Bronchial epithelial cell (primary cell): ENCODE data around the gene HOXB5. TPM values are rescaled to one million over a fixed set of nuclear protein-coding genes. Genes with fewer than 3 reads are reported as not detected.

Source experiments
- DNase-seq: peaks from one replicate; pipeline ENCODE4 v3.0.0-alpha.2; 2010; ENCODE audit warnings: low read depth
- FAIRE-seq: peaks from 2 replicates; lab custom pipeline; 2011; peaks lifted over from hg19 to GRCh38; lab: Jason Lieb, UNC
- H3K27me3 ChIP-seq: 2 replicates; pipeline ENCODE4 v1.5.1; 2011; ENCODE audit warnings: low read length; ENCODE audit not compliant: control insufficient read depth, insufficient read depth
- H3K36me3 ChIP-seq: 2 replicates; pipeline ENCODE4 v1.5.1; 2011; ENCODE audit warnings: low read length; ENCODE audit not compliant: control insufficient read depth, insufficient read depth
- H3K4me3 ChIP-seq: 2 replicates; pipeline ENCODE4 v1.5.1; 2011; ENCODE audit warnings: mild to moderate bottlenecking, low read depth, low read length, control low read depth
- total RNA-seq: library from RNA; depleted of rRNA; stranded (reverse); fragments of >200 nt; gene quantifications from 2 replicates; pipeline ENCODE4 v1.2.1, GENCODE V29; 2014
- TF ChIP-seq, protein P1 (sequence below): IDR thresholded peaks from 2 replicates; pipeline ENCODE4 v1.5.1; 2011; ENCODE audit warnings: mild to moderate bottlenecking, moderate library complexity, low read length, control low read depth, inconsistent platforms; ENCODE audit not compliant: insufficient read depth, severe bottlenecking

Gene HOXB5
- total RNA-seq, 1 donor from 2014 or later: not detected

- DNase-seq (no peak), FAIRE-seq (no peak)
- Histone ChIP-seq H3K36me3 (no peaks in the 10 kb centered on the region), H3K4me3 (no peak overlapping the region), H3K27me3 (peaks cover 95% of the 10 kb centered on the region)
- TF ChIP-seq, protein P1, sequence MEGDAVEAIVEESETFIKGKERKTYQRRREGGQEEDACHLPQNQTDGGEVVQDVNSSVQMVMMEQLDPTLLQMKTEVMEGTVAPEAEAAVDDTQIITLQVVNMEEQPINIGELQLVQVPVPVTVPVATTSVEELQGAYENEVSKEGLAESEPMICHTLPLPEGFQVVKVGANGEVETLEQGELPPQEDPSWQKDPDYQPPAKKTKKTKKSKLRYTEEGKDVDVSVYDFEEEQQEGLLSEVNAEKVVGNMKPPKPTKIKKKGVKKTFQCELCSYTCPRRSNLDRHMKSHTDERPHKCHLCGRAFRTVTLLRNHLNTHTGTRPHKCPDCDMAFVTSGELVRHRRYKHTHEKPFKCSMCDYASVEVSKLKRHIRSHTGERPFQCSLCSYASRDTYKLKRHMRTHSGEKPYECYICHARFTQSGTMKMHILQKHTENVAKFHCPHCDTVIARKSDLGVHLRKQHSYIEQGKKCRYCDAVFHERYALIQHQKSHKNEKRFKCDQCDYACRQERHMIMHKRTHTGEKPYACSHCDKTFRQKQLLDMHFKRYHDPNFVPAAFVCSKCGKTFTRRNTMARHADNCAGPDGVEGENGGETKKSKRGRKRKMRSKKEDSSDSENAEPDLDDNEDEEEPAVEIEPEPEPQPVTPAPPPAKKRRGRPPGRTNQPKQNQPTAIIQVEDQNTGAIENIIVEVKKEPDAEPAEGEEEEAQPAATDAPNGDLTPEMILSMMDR: no peak
These were observed 8.2 kb upstream of the HOXB5 start for GRCh38 chr17:48601539-48602425.

DNA sequence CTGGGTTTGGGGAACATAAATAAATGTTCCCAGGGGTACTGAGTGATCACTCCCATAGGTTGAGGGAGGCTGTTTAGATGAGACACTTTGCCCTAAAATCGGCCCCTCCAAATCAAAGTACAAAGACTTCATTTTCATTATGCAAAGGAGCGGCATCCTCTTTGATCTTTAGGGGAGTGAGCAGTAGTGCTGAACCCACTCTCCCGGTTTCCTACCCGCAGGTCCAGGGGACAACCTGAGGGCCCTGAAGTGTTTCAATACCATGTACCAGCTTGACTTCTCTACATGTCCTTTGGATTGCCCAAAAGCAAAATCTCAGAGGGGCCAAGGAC lies 7.6 kb upstream of the HOXB5 start:
- DNase-seq (no peak), FAIRE-seq (no peak)
- H3K27me3 ChIP-seq: peaks cover 95% of the 10 kb centered on the region
- TF ChIP-seq, protein P1: no peak
- no peak overlapping the region for H3K4me3 ChIP-seq
- no peaks in the 10 kb centered on the region for H3K36me3 ChIP-seq

DNA sequence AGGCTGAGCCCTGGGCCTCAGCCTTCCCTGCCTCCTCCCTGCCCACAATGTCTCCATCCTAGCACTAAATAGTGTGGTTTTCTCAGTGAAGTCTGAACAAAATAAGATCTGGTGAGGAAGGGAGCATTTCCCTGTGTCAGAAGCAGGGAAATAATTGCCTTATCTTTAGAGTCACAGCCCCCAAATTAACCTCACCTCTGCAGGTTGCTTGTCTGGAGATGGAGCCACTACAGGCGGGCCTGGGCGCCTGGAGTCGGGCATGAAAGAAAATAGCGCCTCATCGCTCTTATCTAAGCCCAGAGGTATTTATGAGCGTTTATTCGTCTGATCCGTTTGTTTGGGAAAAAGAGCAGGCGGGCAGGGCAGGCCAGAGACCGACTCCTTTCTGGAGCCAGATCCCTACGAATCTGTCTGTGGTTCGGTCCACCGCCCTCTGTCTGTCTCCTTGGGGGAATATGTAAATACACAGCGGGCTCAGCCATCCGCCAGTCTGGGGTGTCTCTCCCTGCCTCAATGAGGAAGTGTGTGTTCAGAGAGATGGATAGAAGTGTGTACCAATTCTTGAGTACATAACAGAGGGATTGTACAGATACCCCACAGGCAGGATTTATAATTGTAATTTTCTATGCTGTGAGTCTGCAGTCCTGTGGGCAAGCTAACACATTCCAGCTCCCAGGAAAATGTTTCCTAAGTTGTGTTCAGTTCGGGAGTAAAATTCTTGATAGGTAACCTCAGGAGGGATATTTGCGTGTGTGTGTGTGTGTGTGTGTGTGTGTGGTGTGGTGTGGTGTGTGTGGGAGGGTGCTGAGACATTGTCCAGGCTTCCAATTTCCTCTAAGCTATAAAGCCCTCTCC lies 6.9 kb upstream of the HOXB5 start:
- no peak for DNase-seq
- no peak for FAIRE-seq
- Histone ChIP-seq H3K36me3 (no peaks in the 10 kb centered on the region), H3K4me3 (no peak overlapping the region), H3K27me3 (peaks cover 94% of the 10 kb centered on the region)
- TF ChIP-seq, protein P1: no peak

GRCh38 chr17:48599354-48599753 lies 5.8 kb upstream of the HOXB5 start:
- no peak for FAIRE-seq
- Histone ChIP-seq H3K4me3 (no peak overlapping the region), H3K27me3 (peaks cover 94% of the 10 kb centered on the region)

DNA sequence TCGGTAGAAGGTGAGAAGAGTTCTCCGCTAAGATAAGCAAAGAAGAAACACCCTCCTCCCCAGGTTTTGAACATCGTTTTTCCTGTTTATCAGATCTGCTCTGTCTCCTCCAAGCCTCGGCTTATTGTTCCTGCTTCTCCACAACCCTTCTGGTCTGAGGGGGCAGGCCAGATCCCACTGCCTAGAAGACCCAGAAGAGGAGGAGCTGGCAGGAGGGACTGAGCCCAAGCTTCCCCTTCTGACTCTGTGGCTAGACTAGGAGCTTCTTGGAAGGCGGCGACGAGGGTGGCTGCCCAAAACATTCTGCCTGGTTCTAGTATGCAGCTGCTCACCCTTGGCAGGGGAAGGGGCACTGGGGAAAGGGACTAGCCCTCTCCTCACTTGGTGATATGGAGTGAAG lies 5.2 kb upstream of the HOXB5 start:
- TF ChIP-seq, protein P1: no peak
- no peak overlapping the region for H3K4me3 ChIP-seq
- H3K27me3 ChIP-seq: peaks cover 93% of the 10 kb centered on the region
- no peak for DNase-seq
- FAIRE-seq: no peak
- no peaks in the 10 kb centered on the region for H3K36me3 ChIP-seq

More at GRCh38 chr17:48599354-48599753, 5.8 kb upstream of the HOXB5 start:
- TF ChIP-seq, protein P1: no peak
- no peak for DNase-seq
- no peaks in the 10 kb centered on the region for H3K36me3 ChIP-seq
